ENCODE data around the gene KCNQ5.

The KCNQ5 gene

DNA sequence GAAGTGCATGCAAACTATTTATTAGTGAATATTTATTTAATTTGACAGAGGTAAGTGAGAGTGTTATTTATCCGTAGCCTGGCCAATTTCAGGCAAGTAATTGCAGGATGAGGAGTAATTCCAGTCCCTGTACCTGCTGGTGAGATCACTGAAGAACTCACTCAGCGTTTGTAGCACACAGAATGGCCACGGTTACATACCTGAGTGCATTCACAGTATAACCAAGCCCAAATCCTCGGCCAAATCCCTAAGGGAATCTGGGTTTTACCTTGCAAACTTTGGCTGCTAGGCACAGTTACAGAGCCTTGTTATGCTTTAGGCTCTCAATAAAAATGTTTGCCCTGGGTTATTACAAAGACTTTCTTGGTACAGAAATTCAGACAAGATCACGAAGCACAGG is 93.3 kb downstream of the KCNQ5 start:
- TF ChIP-seq, protein P1, sequence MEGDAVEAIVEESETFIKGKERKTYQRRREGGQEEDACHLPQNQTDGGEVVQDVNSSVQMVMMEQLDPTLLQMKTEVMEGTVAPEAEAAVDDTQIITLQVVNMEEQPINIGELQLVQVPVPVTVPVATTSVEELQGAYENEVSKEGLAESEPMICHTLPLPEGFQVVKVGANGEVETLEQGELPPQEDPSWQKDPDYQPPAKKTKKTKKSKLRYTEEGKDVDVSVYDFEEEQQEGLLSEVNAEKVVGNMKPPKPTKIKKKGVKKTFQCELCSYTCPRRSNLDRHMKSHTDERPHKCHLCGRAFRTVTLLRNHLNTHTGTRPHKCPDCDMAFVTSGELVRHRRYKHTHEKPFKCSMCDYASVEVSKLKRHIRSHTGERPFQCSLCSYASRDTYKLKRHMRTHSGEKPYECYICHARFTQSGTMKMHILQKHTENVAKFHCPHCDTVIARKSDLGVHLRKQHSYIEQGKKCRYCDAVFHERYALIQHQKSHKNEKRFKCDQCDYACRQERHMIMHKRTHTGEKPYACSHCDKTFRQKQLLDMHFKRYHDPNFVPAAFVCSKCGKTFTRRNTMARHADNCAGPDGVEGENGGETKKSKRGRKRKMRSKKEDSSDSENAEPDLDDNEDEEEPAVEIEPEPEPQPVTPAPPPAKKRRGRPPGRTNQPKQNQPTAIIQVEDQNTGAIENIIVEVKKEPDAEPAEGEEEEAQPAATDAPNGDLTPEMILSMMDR (IDR thresholded peaks at IDR 0.05; ENCODE audit: extremely low read depth, missing control alignments), result no peak
- DNase-seq (ENCODE audit: low spot score), result no peak

DNA sequence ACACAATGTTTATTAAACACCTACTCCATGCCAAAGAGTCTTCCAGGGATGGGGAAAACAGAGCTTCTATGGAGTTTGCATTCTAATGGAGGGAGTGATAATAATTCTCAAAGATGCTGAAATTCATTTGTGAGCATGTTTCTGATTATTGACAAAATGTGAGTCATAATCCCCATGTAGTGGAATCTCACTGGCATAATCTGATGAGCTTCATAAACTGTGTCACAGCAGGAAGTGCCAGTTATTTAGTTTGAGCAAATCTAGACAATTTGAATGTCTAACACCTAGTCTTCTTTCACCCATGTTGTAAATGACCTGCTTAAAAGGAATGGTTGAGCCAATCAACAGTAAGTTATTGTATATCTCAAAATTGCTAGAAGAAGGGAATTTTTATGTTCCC is 95.1 kb downstream of the KCNQ5 start:
- DNase-seq (ENCODE audit: low spot score), result no peak
- TF ChIP-seq, protein P1 (IDR thresholded peaks at IDR 0.05; ENCODE audit: extremely low read depth, missing control alignments), result no peak

DNA sequence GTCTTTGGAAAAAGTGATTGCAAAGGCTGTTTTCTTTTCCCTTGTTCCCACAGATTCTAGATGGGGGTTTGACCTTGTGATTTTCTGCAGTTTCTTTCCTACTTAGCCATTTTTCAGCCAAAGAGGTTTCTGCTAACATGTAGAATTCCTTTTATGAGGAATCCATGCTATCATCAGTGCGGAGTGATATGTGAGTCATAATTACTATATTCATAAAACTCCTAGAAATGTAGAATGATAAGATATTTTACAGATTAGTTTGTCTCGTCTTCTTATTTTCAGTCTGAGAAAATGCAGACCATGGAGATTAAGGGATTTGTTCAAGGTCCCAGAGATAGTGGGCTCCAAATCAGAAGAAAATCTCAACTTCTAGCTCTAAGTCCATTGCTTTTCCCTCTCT is 98.6 kb downstream of the KCNQ5 start:
- DNase-seq (ENCODE audit: low spot score), result no peak

DNA sequence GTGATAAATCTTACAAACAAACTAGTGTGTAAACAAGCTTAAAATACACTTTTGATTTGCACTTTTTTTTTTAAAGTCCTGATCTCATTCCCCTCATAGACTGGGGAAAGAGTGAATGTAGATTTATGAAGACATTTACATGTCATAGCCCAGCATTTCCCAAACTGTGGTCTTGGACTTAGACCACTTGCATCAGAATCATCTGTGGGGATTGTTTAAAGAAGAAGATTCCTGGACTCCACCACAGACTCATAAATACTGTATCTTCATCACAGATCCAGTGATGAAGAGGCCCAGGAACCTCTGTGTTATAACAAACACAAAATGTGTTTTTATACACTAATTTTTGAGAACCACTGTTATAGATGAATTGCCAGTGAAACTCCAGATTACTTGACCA is 99.5 kb downstream of the KCNQ5 start:
- no peak for DNase-seq (ENCODE audit: low spot score)
- TF ChIP-seq, protein P1 (IDR thresholded peaks at IDR 0.05; ENCODE audit: extremely low read depth, missing control alignments), result no peak

More for the DNA sequence above, 98.6 kb downstream of the KCNQ5 start:
- TF ChIP-seq, protein P1 (IDR thresholded peaks at IDR 0.05; ENCODE audit: extremely low read depth, missing control alignments), result no peak

DNA sequence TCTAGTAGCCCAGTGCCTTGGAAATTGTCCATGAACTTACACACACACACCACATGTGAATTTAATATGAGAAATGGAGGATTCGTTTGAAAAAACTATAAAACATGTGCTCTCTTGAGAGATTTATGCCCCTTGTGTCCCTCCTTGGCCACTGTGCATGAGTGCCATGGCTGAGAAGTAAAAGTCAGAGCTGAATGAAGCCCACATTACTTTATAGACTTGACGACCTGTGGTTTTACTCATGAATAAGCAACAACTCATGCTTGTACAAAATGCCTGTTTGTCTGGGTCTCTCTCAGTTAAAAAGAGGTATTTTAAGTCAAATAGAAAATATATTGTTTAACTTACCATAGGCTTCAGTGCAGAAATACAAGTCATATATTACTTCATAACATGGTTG is 102.7 kb downstream of the KCNQ5 start:
- peak; percentile 24 for DNase-seq (ENCODE audit: low spot score)
- TF ChIP-seq, protein P1 (IDR thresholded peaks at IDR 0.05; ENCODE audit: extremely low read depth, missing control alignments), result no peak

DNA sequence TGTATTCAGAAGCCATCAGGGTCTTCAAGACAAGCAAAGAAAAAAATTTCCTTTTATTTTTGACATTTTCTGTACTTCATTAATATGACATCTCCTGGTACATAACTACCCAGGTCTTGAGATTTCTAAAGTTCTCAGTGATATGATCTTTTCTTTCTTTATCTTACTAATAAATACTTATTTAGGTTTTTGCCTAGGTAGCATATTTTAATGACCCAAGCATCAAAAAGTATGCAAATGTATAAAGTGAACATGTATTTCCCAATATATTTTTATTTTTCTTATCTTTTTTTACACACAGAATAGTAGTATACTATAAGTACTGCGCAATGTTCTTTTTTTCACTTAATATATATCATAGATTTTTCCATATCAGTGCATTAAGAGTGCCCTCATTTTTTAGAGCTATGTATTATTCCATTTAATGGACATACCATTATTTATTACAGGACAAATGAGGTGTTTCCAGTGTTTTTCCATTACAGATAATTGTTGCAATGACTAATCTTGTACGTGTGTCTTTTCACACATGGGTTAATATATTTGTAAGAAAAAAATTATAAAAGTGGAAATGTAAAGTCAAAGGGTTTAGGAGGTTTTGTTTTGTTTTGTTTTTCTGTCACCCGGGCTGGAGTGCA is 107.0 kb downstream of the KCNQ5 start:
- no peak for DNase-seq (ENCODE audit: low spot score)
- TF ChIP-seq, protein P1 (IDR thresholded peaks at IDR 0.05; ENCODE audit: extremely low read depth, missing control alignments), result no peak

DNA sequence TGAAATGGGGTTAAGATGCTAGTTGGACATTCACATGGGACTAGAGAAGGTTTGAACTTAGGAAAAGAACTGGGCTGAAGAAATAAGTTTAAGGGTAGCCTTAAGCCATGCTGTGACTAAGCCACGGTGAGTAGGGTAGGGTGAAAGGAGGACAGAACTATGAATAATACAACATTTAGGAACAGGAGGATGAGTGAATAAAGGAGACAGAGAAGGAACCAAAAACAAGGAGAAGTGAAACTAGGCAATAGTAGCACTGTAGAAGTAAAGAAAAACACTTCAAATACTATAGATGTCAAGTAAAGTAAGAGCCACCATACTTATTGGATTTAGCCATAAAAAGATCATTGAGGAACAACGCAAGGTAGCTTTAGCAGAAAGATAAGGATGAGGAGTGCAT is 111.2 kb downstream of the KCNQ5 start:
- TF ChIP-seq, protein P1 (IDR thresholded peaks at IDR 0.05; ENCODE audit: extremely low read depth, missing control alignments), result no peak
- no peak for DNase-seq (ENCODE audit: low spot score)
